MCF 10A (cell line): ENCODE data around the gene DNHD1. TPM values are rescaled to one million over a fixed set of nuclear protein-coding genes. Genes with fewer than 3 reads are reported as not detected.

Source experiments
- BruUV-seq: library from RNA; stranded (reverse); fragments of 400-500 nt; replicated peaks from 2 replicates; lab custom pipeline; 2021; lab: Mats Ljungman, UMichigan
- CTCF ChIA-PET: fragments of 300-600 bp; sonication (Branson Sonifier 250); formaldehyde crosslinking; extraction: SDS; loops from one replicate; lab custom pipeline; 2021; ENCODE audit warnings: antibody characterized with exemption, inconsistent platforms; lab: Yijun Ruan, JAX
- POLR2A ChIA-PET: fragments of 300-600, 350-650 bp; sonication (Branson Sonifier 250); formaldehyde crosslinking; extraction: SDS; loops from one replicate; lab custom pipeline; 2020; ENCODE audit warnings: antibody characterized with exemption, inconsistent platforms; lab: Yijun Ruan, JAX
- DNase-seq: peaks from one replicate; pipeline ENCODE4 v3.0.0-alpha.2; 2018; ENCODE audit not compliant: unreplicated experiment
- H3K27ac Mint-ChIP-seq: one replicate; pipeline ENCODE4 v1.8.0; 2022; ENCODE audit warnings: mild to moderate bottlenecking, low read depth, mixed read lengths; ENCODE audit not compliant: unreplicated experiment
- H3K27me3 Mint-ChIP-seq: one replicate; pipeline ENCODE4 v1.8.0; 2022; ENCODE audit warnings: mixed read lengths; ENCODE audit not compliant: insufficient read depth, unreplicated experiment
- H3K36me3 Mint-ChIP-seq: one replicate; pipeline ENCODE4 v1.8.0; 2022; ENCODE audit warnings: mild to moderate bottlenecking, moderate library complexity, mixed read lengths; ENCODE audit not compliant: insufficient read depth, unreplicated experiment
- H3K4me1 Mint-ChIP-seq: one replicate; pipeline ENCODE4 v1.8.0; 2022; ENCODE audit warnings: mixed read lengths; ENCODE audit not compliant: insufficient read depth, unreplicated experiment
- H3K4me3 Mint-ChIP-seq: one replicate; pipeline ENCODE4 v1.8.0; 2022; ENCODE audit warnings: mild to moderate bottlenecking, moderate library complexity, mixed read lengths; ENCODE audit not compliant: unreplicated experiment
- H3K9me3 Mint-ChIP-seq: one replicate; pipeline ENCODE4 v1.8.0; 2022; ENCODE audit warnings: mixed read lengths; ENCODE audit not compliant: unreplicated experiment
- CTCF ChIP-seq: fragments of 200-600 bp; IDR thresholded peaks from one replicate; pipeline ENCODE4 v1.8.0; 2022; ENCODE audit warnings: antibody characterized with exemption, mild to moderate bottlenecking; ENCODE audit not compliant: unreplicated experiment
- intact Hi-C: fragments of 100-400 bp; cut with micrococcal nuclease; formaldehyde crosslinking; loops from 2 replicates; pipeline ENCODE4 v1.14.1; 2022
- total RNA-seq: library from RNA; stranded (reverse); gene quantifications from 2 replicates; pipeline ENCODE4 v1.2.3, GENCODE V29; 2022

The DNHD1 gene
- total RNA-seq, 1 experiment from 2014 or later: 18.3 TPM

- Mint-ChIP-seq H3K4me3 (no peak overlapping the region), H3K9me3 (no peaks in the 10 kb centered on the region), H3K27me3 (no peaks in the 10 kb centered on the region), H3K4me1 (peaks cover 15% of the 10 kb centered on the region), H3K36me3 (peaks cover 42% of the 10 kb centered on the region), H3K27ac (no peak overlapping the region)
- no TSS peak for BruUV-seq
- POLR2A ChIA-PET: interaction anchor here (0.6 to 3.6 kb wide), 17 partner anchors 8 to 1291 kb away, joined by 3 to 55 read pairs (median 5); partner anchors contain the start of genes ARFIP2, CAVIN3, ILK and MRPL17
- TF ChIP-seq CTCF: no peak
- CTCF ChIA-PET: interaction anchor here (0.6 to 2.7 kb wide), 6 partner anchors 8 to 365 kb away, joined by 3 to 16 read pairs (median 6); partner anchors contain the start of genes ILK, RRP8 and TPP1
- intact Hi-C loops: no loop called here
- no peak for DNase-seq
Observed at GRCh38 chr11:6611092-6611962, 114.2 kb downstream of the DNHD1 start.

- H3K4me3 Mint-ChIP-seq: no peak overlapping the region
- H3K4me1 Mint-ChIP-seq: peaks cover 12% of the 10 kb centered on the region
- no TSS peak for BruUV-seq
- intact Hi-C loops: loop anchor here (1.0 kb wide), 1 partner anchor 71 kb away; the partner anchor contains the start of gene MRPL17
- TF ChIP-seq CTCF: no peak
- DNase-seq: no peak
- ChIA-PET POLR2A (interaction anchor here (0.6 to 3.6 kb wide), 18 partner anchors 9 to 292 kb away, joined by 3 to 55 read pairs (median 5); partner anchors contain the start of genes ARFIP2, CAVIN3, ILK and MRPL17), CTCF (interaction anchor here (1.3 to 2.7 kb wide), 5 partner anchors 9 to 72 kb away, joined by 5 to 16 read pairs (median 8); partner anchors contain the start of genes ILK and RRP8)
- no peaks in the 10 kb centered on the region for H3K9me3 Mint-ChIP-seq
- H3K27ac Mint-ChIP-seq: no peak overlapping the region
- H3K36me3 Mint-ChIP-seq: peaks cover 42% of the 10 kb centered on the region
- H3K27me3 Mint-ChIP-seq: no peaks in the 10 kb centered on the region
Observed at GRCh38 chr11:6611963-6612212, 114.8 kb downstream of the DNHD1 start.

GRCh38 chr11:6612213-6613041, 115.3 kb downstream of the DNHD1 start, which contains the start of gene TAF10:
Gene TAF10, minus strand, starts transcription at chr11:6612216. Its CDS starts 27 bp downstream, at chr11:6612189.
- no peak within 1 kb of the TSS for H3K27ac Mint-ChIP-seq

More at GRCh38 chr11:6612213-6613041, 115.3 kb downstream of the DNHD1 start, which contains the start of gene TAF10:
- DNase-seq: peak; percentile 96
- TSS peak; percentile 70 for BruUV-seq
- Mint-ChIP-seq H3K36me3 (peaks cover 42% of the 10 kb centered on the region), H3K4me1 (peaks cover 9% of the 10 kb centered on the region), H3K9me3 (no peaks in the 10 kb centered on the region), H3K4me3 (no peak within 1 kb of the TSS), H3K27me3 (no peaks in the 10 kb centered on the region)
- TF ChIP-seq CTCF: peak; percentile 18
- CTCF ChIA-PET: interaction anchor here (0.6 to 2.7 kb wide), 13 partner anchors 9 to 1999 kb away, joined by 3 to 16 read pairs (median 5); partner anchors contain the start of genes ILK, MRPL17 and RRP8
- intact Hi-C loops: loop anchor here (1.0 kb wide), 1 partner anchor 71 kb away; the partner anchor contains the start of gene MRPL17
- POLR2A ChIA-PET: interaction anchor here (0.6 to 3.6 kb wide), 20 partner anchors 9 to 408 kb away, joined by 3 to 55 read pairs (median 4); partner anchors contain the start of genes ARFIP2, CAVIN3, ILK and MRPL17
